BE2C (cell line): ENCODE results near the gene SLC22A4.

Experiments used
- DNase-seq: peaks from one replicate; pipeline ENCODE4 v3.0.0-alpha.2; 2020
- H3K27me3 ChIP-seq: fragments of 250-450 bp; sonication (Bioruptor Pico); 2 replicates; pipeline ENCODE4 v1.5.1; 2020; ENCODE audit warnings: mild to moderate bottlenecking
- H3K36me3 ChIP-seq: fragments of 250-450 bp; sonication (Bioruptor Pico); 2 replicates; pipeline ENCODE4 v1.5.1; 2020; ENCODE audit warnings: mild to moderate bottlenecking
- H3K4me1 ChIP-seq: fragments of 250-450 bp; sonication (Bioruptor Pico); 2 replicates; pipeline ENCODE4 v1.5.1; 2020
- H3K4me3 ChIP-seq: 2 replicates; pipeline ENCODE4 v1.5.1; 2011; ENCODE audit warnings: low read depth, low read length
- H3K9me3 ChIP-seq: fragments of 250-450 bp; sonication (Bioruptor Pico); 2 replicates; pipeline ENCODE4 v1.5.1; 2020
- TF ChIP-seq, protein P1 (sequence below): IDR thresholded peaks from 2 replicates; pipeline ENCODE4 v1.5.1; 2012; ENCODE audit warnings: mild to moderate bottlenecking, low read depth, low read length

Gene SLC22A4

DNA sequence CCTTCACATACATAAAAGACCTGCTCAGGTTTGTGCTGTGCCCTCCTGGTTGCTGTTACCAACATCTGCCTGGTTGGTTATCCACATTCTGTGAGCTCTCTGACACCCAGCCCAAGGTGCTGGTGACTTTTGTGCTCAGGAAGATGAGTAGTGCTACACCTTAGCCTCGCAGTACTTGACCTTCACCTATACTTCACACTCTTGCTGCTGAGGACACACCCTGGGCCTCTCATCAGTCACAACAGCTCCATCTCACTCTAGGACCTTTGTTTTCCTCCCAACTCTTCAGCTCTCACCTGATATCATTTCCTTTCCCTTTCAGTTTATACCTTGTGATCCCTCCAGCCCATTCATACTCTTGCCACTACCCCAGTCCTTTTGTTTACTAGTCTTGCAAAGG is 64.6 kb downstream of the SLC22A4 start:
- no peaks in the 10 kb centered on the region for H3K36me3 ChIP-seq
- H3K27me3 ChIP-seq = no peaks in the 10 kb centered on the region
- no peak overlapping the region for H3K4me3 ChIP-seq
- no peaks in the 10 kb centered on the region for H3K4me1 ChIP-seq
- no peaks in the 10 kb centered on the region for H3K9me3 ChIP-seq
- no peak for DNase-seq
- TF ChIP-seq, protein P1, sequence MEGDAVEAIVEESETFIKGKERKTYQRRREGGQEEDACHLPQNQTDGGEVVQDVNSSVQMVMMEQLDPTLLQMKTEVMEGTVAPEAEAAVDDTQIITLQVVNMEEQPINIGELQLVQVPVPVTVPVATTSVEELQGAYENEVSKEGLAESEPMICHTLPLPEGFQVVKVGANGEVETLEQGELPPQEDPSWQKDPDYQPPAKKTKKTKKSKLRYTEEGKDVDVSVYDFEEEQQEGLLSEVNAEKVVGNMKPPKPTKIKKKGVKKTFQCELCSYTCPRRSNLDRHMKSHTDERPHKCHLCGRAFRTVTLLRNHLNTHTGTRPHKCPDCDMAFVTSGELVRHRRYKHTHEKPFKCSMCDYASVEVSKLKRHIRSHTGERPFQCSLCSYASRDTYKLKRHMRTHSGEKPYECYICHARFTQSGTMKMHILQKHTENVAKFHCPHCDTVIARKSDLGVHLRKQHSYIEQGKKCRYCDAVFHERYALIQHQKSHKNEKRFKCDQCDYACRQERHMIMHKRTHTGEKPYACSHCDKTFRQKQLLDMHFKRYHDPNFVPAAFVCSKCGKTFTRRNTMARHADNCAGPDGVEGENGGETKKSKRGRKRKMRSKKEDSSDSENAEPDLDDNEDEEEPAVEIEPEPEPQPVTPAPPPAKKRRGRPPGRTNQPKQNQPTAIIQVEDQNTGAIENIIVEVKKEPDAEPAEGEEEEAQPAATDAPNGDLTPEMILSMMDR = no peak

DNA sequence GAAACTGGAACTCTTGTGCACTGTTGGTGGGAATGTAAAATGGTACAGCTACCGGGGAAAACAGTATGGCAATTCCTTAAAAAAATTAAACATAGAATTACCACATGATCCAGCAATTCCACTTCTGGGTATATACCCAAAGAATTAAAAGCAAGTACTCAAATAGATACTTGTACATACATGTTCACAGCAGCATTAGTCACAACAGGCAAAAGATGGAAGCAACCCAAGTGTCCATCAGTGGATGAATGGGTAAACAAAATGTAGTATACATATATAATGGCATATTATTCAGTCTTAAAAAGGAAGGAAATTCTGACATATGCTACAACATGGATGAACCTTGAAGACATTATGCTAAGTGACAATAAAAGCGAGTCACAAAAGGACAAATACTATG is 67.9 kb downstream of the SLC22A4 start:
- Histone ChIP-seq H3K4me3 (no peak overlapping the region), H3K36me3 (no peaks in the 10 kb centered on the region), H3K27me3 (no peaks in the 10 kb centered on the region), H3K4me1 (no peaks in the 10 kb centered on the region), H3K9me3 (no peaks in the 10 kb centered on the region)
- no peak for DNase-seq
- TF ChIP-seq, protein P1 = no peak

DNA sequence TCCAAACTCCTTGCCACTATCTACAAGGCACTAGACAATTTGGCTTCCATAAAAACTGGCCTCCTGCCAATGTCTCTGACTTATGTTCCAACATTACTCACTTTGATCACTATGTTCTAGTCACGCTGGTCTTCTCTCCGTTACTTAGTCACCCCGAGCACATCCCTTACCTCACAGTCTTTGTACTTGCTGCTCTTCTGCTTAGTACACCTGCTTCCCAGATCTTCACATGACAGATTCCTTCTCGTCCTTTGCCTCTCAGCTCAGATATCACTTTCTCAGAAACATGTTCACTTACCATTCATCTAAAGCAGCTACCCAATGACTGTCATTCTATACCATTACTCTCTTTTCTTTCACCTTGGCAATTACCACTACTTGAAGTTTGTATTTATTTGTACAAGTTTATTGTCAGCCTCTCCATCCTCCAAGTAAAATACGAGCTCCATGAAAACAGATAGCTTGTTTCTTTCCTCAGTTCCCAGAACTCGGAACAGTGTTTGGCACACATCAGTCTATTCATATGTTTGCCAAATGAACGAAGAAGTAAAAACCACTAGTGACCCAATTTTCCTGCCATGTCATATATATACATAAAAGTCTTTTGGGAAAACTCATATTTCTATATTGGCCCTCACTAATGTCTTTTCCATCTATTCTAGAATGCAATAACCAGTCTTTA is 69.4 kb downstream of the SLC22A4 start:
- Histone ChIP-seq H3K27me3 (no peaks in the 10 kb centered on the region), H3K9me3 (no peaks in the 10 kb centered on the region), H3K4me3 (no peak overlapping the region), H3K36me3 (no peaks in the 10 kb centered on the region), H3K4me1 (no peaks in the 10 kb centered on the region)
- peak; percentile 24 for DNase-seq
- TF ChIP-seq, protein P1 = no peak

DNA sequence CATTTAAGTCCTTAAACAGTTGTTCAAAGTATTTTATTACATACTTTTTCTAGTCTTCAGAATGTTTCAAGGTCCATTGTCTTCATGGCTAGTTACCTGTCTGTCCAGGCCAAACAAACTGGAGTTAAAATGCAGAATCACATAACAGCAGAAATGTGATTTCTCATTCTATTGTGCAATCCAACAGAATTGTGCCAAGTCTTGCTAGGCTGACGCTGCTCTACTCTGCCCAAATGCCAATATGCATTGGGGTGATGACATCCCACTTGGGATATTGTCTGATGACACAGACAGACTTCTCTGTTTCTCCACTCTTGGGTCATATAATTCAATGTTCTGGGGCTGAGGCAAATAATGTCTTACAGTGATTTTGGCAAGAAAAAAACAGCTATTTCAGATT is 70.1 kb downstream of the SLC22A4 start:
- Histone ChIP-seq H3K9me3 (no peaks in the 10 kb centered on the region), H3K27me3 (no peaks in the 10 kb centered on the region), H3K4me3 (no peak overlapping the region), H3K4me1 (no peaks in the 10 kb centered on the region), H3K36me3 (no peaks in the 10 kb centered on the region)
- no peak for DNase-seq
- TF ChIP-seq, protein P1 = no peak

DNA sequence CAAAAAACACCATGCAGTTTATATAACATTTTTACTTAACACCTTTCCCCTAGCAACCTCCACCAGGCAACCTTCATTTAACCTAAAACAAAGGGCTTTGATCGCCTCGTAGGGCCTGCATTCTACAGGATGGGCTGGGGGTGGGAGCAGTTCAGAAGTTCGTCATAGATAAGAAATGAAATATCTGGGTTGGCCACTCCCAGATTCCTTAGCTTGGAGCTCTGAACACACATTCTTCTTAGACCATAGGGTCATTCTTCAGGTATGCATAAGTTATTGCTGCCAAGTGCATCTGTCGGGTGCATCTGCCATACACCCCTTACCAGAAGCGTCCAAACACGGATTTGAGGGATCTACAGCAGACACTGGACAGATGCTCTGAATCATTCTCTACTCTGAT is 71.0 kb downstream of the SLC22A4 start:
- no peak overlapping the region for H3K4me3 ChIP-seq
- peaks cover 1% of the 10 kb centered on the region; the same call in 1 of the 2 replicates for H3K4me1 ChIP-seq
- H3K27me3 ChIP-seq = no peaks in the 10 kb centered on the region
- no peaks in the 10 kb centered on the region for H3K36me3 ChIP-seq
- no peaks in the 10 kb centered on the region for H3K9me3 ChIP-seq
- TF ChIP-seq, protein P1 = no peak
- DNase-seq = no peak

DNA sequence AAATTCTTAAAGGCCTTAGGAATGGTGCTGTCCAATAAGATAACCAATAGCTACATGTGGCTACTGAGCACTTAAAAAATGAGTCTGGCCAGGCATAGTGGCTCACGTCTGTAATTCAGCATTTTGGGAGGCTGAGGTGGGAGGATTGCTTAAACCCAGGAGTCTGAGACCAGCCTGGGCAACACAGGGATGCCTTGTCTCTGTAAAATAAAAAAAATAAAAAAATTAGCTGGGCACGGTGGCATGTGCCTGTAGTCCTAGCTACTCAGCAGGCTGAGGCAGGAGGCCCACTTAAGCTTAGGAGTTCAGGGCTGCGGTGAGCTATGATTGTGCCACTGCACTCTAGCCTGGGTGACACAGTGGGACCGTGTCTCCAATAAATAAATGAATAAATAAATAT is 74.0 kb downstream of the SLC22A4 start:
- Histone ChIP-seq H3K27me3 (no peaks in the 10 kb centered on the region), H3K4me3 (no peak overlapping the region), H3K9me3 (no peaks in the 10 kb centered on the region), H3K36me3 (no peaks in the 10 kb centered on the region), H3K4me1 (peaks cover 4% of the 10 kb centered on the region; the same call in 1 of the 2 replicates)
- DNase-seq = no peak
- TF ChIP-seq, protein P1 = no peak
